GM18519 (cell line): Measurements from ENCODE around the gene ADCY2.

ENCODE experiments used
- ATAC-seq: cut with Tn5 transposase; IDR thresholded peaks from one replicate; pipeline ENCODE4 v1.9.1; 2021; ENCODE audit warnings: mild to moderate bottlenecking, moderate library complexity; ENCODE audit not compliant: unreplicated experiment, low FRiP score

ADCY2 gene

GRCh38 chr5:7705261-7705660, 309.3 kb downstream of the ADCY2 start:
- ATAC-seq: no peak

- no peak for ATAC-seq
Measured at GRCh38 chr5:7705736-7706135, 309.8 kb downstream of the ADCY2 start.

GRCh38 chr5:7706256-7706655, 310.3 kb downstream of the ADCY2 start:
- no peak for ATAC-seq

- no peak for ATAC-seq
Measured at GRCh38 chr5:7714119-7714518, 318.2 kb downstream of the ADCY2 start.

DNA sequence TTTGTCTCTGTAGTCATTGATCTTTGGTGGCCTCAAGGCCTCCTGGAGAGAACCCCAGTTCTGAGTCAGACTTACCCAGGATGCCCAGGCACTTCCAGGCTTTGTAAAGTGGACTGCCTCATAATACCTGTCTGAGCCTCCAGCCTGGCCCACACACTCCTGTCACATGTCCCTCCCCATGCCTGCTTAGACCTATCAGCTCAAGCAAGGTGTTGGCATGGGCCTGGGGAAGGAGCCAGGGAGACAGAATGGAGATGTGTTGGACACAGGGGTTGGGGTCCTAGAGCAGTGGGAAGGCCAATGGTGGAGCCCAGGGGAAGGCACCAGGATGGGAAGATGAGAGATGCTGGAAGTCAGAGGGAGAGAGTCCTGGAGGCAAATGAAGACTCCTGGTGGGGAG, 318.8 kb downstream of the ADCY2 start:
- ATAC-seq: no peak

DNA sequence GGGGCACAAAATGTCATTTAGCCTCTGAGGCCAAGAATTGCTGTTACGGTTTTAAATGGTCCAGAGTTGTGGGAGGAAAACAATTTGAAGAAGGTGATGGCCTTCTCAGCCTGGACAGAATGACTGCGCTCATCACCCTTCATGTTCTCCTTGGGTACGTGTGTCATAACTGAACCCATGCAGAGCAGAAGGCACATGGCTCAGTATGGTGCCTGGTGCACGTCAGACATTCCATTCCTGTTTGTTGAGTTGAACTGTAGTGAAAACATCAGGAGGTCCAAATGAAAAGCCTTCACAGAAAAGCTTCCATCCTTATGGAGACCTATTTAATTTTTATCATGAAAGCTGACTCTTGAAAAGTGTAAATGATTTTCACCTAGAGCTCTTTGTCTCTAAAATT, 321.8 kb downstream of the ADCY2 start:
- no peak for ATAC-seq

GRCh38 chr5:7728076-7728475, 332.1 kb downstream of the ADCY2 start:
- no peak for ATAC-seq

DNA sequence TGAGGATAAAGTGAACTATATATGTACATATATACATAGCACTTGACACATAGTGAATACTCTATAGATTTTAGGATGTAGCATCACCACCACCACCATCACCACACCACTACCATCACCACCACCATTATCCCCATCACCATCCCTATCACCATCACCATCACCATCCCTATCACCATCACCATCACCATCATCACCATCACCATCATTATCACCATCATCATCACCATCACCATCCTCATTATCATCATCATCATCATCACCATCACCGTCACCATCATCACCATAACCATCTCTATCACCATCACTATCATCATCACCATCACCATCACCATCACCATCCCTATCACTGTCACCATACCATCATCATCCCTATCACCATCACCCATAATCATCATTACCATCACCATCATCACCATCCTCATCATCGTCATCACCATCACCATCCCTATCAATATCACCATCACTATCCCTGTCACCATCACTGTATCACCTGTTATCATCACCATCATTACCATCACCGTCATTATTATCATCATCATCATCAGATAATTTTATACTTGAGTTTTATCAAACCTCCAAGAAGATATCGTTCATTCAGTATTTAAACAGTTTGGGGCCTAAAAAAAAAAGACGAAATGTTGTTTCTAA, 345.6 kb downstream of the ADCY2 start:
- no peak for ATAC-seq

GRCh38 chr5:7742241-7742656, 346.3 kb downstream of the ADCY2 start:
- ATAC-seq: no peak

- ATAC-seq: no peak
Measured at GRCh38 chr5:7745882-7746610, 350.1 kb downstream of the ADCY2 start.

- no peak for ATAC-seq
Measured at GRCh38 chr5:7747728-7748127, 351.8 kb downstream of the ADCY2 start.

- no peak for ATAC-seq
Measured at GRCh38 chr5:7749626-7750025, 353.7 kb downstream of the ADCY2 start.

DNA sequence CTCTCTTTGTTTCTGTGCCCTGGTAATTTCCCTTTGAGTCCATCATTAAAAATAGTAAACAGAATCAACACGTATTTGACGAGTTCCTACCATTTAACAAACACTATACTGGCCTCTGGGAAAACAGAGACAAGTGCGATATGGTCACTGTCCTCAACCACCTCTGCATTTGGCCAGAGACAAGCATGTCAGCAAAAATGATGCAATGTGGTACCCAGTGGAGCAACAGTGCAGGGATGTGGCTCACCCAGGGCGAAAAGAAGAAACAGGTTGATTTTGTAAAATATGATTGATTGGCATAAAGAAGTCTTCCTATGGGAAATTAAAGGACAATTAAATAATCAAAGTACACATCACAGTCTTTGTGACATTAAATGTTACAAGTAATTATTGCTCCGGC, 355.9 kb downstream of the ADCY2 start:
- no peak for ATAC-seq

- no peak for ATAC-seq
Measured at GRCh38 chr5:7753181-7753580, 357.2 kb downstream of the ADCY2 start.

DNA sequence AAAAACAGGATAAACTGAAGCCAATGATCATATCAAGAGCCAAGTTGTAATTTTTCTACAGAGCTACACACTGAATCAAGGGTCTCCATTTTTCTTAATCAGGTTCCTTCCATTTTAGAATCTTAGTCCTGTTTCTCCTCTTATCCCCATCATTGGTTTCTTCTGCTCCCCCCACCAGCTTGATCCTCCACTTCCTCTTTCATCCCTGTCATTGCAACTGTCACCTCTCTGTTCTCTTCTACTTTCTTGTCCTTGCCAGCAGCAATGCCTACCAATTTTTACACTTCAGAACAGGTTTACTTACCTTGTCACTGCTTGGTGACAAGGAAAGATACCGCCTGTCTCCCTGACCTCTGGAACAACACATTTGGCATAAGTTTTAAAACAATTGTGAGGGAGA, 357.7 kb downstream of the ADCY2 start:
- ATAC-seq: no peak

DNA sequence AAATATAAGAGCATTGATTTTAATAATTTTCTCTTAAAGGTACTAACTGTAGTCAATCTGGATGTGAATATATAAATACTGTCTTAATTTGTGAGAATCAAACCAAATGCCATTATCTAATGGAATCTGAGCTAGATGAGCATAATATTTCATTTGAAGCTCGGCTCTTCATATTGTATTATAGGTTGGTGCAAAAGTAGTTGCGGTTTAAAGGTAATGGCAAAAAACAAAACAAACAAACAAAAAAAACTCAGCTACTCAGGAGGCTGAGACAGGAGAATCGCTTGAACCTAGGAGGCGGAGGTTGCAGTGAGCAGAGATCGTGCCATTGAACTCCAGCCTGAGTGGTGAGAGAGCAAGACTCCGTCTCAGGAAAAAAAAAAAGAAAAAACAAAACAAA, 358.6 kb downstream of the ADCY2 start:
- no peak for ATAC-seq

DNA sequence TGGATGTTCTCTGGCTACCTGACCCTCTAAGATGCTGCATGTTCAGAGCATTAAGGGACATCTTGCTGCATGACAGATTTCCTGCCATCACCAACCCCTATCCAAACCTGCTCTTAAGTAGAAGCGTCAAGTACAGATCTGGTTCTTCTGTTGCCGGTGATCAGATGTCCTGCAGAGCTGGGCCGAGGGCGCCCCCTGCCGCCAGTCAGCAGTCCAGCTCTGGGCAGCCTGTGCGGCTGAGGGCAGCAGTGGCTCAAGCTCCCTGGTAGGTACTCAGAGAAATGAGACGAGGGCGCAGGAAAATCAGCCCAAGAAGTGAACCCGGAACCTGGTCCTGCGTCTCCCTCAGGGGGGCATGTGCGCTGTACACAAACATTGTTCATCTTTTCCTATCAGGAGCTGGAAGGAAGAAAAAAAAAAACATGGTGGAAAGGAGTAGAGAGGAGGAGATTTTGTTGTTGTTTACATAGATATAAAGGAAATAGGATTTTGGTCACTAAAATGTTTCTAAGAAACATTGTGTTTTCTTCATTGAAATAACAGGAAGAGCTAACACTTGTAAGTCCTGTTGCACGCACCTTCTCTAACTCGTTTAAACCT, 359.2 kb downstream of the ADCY2 start:
- ATAC-seq: peak; percentile 80

GRCh38 chr5:7755958-7756357, 360.0 kb downstream of the ADCY2 start:
- peak; percentile 52 for ATAC-seq

DNA sequence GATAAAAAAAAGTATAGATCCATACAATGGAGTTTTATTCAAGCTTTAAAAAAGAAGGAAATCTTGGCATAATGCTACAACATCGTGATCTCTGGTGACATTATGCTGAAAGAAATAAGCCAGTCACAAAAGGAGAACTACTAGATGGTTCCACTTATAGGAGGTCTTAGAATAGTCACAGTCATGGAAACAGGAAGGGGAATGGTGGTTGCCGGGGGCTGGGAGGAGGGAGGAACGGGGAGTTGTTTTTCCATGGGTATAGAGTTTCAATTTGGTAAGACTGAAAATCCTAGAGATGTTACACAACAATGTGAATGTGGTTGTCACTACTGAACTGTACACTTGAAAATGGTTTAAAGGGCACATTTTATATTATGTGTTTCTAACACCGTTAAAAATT, 360.5 kb downstream of the ADCY2 start:
- no peak for ATAC-seq

GRCh38 chr5:7759257-7759871, 363.4 kb downstream of the ADCY2 start:
- ATAC-seq: no peak

- ATAC-seq: no peak
Measured at GRCh38 chr5:7759951-7760580, 364.1 kb downstream of the ADCY2 start.
